Measurements from ENCODE around the gene AK8.

DNA sequence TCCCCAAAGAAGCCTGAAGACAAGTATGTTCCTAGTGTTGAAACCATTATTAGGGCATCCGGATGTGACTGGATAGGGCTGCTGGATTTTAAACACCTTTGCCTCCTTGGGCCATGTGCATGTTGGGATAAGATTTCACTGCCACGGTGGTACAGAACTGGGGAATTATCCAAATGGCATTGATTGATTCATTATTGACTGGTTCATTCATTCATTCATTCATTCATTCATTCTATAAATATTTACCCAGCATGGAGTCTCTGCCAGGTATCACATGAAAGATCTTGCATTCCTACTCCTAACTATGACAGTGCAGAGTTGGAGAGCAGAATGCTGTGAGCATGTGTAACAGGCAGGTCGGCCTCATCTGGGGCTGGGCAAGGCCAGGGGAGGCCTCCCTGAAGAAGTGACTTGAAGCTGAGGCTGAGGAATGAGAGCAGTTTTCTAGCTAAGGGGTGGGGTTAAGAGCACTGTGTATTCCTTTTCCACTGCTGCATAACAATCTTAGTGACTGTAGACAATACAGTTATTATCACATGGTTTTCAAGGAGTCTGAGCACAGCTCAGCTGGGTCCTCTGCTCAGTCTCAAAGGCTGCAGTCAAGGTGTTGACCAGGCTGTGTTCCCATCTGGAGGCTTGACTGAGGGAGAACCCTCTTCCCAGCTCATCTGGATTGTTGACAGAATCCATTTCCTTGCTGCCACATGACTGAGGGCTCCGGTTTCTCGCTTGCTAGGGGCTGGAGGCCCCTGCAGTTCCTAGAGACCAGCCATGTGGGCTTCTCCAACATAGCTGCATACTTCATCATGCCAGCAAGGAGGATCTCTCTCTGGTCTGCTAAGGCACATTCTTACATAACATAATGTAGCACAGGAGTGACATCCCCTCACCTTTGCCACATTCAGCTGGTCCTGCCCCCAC lies 35.7 kb downstream of the AK8 start:
- no peak for TF ChIP-seq CEBPB (IDR thresholded peaks at IDR 0.05)
- no peak for TF ChIP-seq FOXM1 (IDR thresholded peaks at IDR 0.05; ENCODE audit: borderline replicate concordance, low read depth)
- TF ChIP-seq TCF12 (IDR thresholded peaks at IDR 0.05; ENCODE audit: low read depth) = no peak
- no peak for TF ChIP-seq YY1 (IDR thresholded peaks at IDR 0.05; ENCODE audit: low read depth)
- TF ChIP-seq TAF1 (IDR thresholded peaks at IDR 0.05; ENCODE audit: low read depth) = no peak
- no peak for TF ChIP-seq CREB1 (IDR thresholded peaks at IDR 0.05; ENCODE audit: low read depth)
- TF ChIP-seq EP300 (IDR thresholded peaks at IDR 0.05; ENCODE audit: borderline replicate concordance) = no peak
- no peak for TF ChIP-seq RAD21 (IDR thresholded peaks at IDR 0.05; ENCODE audit: low read depth)
- TF ChIP-seq, protein P1, sequence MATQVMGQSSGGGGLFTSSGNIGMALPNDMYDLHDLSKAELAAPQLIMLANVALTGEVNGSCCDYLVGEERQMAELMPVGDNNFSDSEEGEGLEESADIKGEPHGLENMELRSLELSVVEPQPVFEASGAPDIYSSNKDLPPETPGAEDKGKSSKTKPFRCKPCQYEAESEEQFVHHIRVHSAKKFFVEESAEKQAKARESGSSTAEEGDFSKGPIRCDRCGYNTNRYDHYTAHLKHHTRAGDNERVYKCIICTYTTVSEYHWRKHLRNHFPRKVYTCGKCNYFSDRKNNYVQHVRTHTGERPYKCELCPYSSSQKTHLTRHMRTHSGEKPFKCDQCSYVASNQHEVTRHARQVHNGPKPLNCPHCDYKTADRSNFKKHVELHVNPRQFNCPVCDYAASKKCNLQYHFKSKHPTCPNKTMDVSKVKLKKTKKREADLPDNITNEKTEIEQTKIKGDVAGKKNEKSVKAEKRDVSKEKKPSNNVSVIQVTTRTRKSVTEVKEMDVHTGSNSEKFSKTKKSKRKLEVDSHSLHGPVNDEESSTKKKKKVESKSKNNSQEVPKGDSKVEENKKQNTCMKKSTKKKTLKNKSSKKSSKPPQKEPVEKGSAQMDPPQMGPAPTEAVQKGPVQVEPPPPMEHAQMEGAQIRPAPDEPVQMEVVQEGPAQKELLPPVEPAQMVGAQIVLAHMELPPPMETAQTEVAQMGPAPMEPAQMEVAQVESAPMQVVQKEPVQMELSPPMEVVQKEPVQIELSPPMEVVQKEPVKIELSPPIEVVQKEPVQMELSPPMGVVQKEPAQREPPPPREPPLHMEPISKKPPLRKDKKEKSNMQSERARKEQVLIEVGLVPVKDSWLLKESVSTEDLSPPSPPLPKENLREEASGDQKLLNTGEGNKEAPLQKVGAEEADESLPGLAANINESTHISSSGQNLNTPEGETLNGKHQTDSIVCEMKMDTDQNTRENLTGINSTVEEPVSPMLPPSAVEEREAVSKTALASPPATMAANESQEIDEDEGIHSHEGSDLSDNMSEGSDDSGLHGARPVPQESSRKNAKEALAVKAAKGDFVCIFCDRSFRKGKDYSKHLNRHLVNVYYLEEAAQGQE (IDR thresholded peaks at IDR 0.05; ENCODE audit: low read depth) = no peak

Measured in Ishikawa (cell line).